Tibial artery (tissue), 4 donors: ENCODE data around the gene HDAC6.
"Not testable (repeated sequence)": the region's sequence is repeated elsewhere in the genome, so short reads cannot be mapped to it uniquely, and the experiment has no call there.

ENCODE experiments used
- DNase-seq, 2 donors: peaks; one replicate each; pipeline ENCODE4 v3.0.0-alpha.2; 2019
- H3K27ac ChIP-seq, 2 donors: fragments of 200-600 bp; sonication (generic) in 1 of 2; 1 replicate in 1 of 2; 2 replicates in 1 of 2; pipeline ENCODE4 v1.5.1; 2018 to 2019; ENCODE audit warnings: mild to moderate bottlenecking in 1 of 2
- H3K27me3 ChIP-seq, 2 donors: fragments of 200-600 bp; sonication (generic) in 1 of 2; one replicate each; pipeline versions ENCODE4 v1.5.1 to v1.6.0; 2016 to 2019
- H3K36me3 ChIP-seq, 3 donors: fragments of 200-600 bp; sonication (generic) in 2 of 3; one replicate each; pipeline ENCODE4 v1.5.1; 2016 to 2019; ENCODE audit warnings: mild to moderate bottlenecking in 2 of 3
- H3K4me1 ChIP-seq, 4 donors: fragments of 200-600 bp; sonication (generic) in 2 of 4; 1 replicate in 3 of 4; 2 replicates in 1 of 4; pipeline ENCODE4 v1.5.1; 2016 to 2019
- H3K4me3 ChIP-seq, 2 donors: fragments of 200-600 bp; sonication (generic) in 1 of 2; 1 replicate in 1 of 2; 2 replicates in 1 of 2; pipeline ENCODE4 v1.5.1; 2018 to 2019; ENCODE audit warnings: mild to moderate bottlenecking in 2 of 2
- H3K9me3 ChIP-seq, 3 donors: fragments of 200-600 bp; sonication (generic) in 1 of 3; one replicate each; pipeline ENCODE4 v1.5.1; 2016 to 2019
- CTCF ChIP-seq, 2 experiments: fragments of 200-600 bp in 1 of 2; fragments of 450-650 bp in 1 of 2; IDR thresholded peaks; one replicate each; pipeline ENCODE4 v1.5.1; 2017 to 2019; ENCODE audit warnings: antibody characterized with exemption in 2 of 2, mild to moderate bottlenecking in 1 of 2, moderate library complexity in 1 of 2
- intact Hi-C: fragments of 100-400 bp; cut with DNase I; formaldehyde crosslinking; loops from one replicate; pipeline ENCODE4 v1.15.0; 2023; ENCODE audit warnings: low total_unique reads

The HDAC6 gene

GRCh38 chrX:48852857-48853256 lies 51.0 kb downstream of the HDAC6 start:
- no peak for DNase-seq
- TF ChIP-seq CTCF (IDR thresholded peaks at IDR 0.05), result no peak
- intact Hi-C loops, result no loop called here
- Histone ChIP-seq H3K36me3 (no peaks in the 10 kb centered on the region), H3K27me3 (no peaks in the 10 kb centered on the region), H3K4me3 (no peak overlapping the region), H3K27ac (no peak overlapping the region), H3K9me3 (peaks cover 0 to 4% (median 0%) of the 10 kb centered on the region in 3 donors), H3K4me1 (no peaks in the 10 kb centered on the region)

GRCh38 chrX:48853494-48853893 lies 51.6 kb downstream of the HDAC6 start:
- H3K27ac ChIP-seq, H3K27me3 ChIP-seq, H3K4me3 ChIP-seq, intact Hi-C loops, DNase-seq, H3K9me3 ChIP-seq, H3K36me3 ChIP-seq, H3K4me1 ChIP-seq: not testable (repeated sequence)

- H3K4me3 ChIP-seq, H3K27me3 ChIP-seq, H3K27ac ChIP-seq, H3K4me1 ChIP-seq, DNase-seq, intact Hi-C loops, H3K9me3 ChIP-seq, H3K36me3 ChIP-seq: not testable (repeated sequence)
Observed at GRCh38 chrX:48854121-48854804, 52.4 kb downstream of the HDAC6 start.

- peaks cover 0 to 4% (median 0%) of the 10 kb centered on the region in 3 donors for H3K9me3 ChIP-seq
- TF ChIP-seq CTCF (IDR thresholded peaks at IDR 0.05), result no peak
- DNase-seq, result no peak
- H3K4me1 ChIP-seq, result no peaks in the 10 kb centered on the region
- no peak overlapping the region for H3K27ac ChIP-seq
- H3K4me3 ChIP-seq, result no peak overlapping the region
- no peaks in the 10 kb centered on the region for H3K27me3 ChIP-seq
- intact Hi-C loops, result no loop called here
- no peaks in the 10 kb centered on the region for H3K36me3 ChIP-seq
Observed at GRCh38 chrX:48854898-48855297, 53.0 kb downstream of the HDAC6 start.

- Histone ChIP-seq H3K27ac (no peak overlapping the region), H3K4me1 (no peaks in the 10 kb centered on the region), H3K4me3 (no peak overlapping the region), H3K27me3 (no peaks in the 10 kb centered on the region), H3K36me3 (no peaks in the 10 kb centered on the region), H3K9me3 (no peaks in the 10 kb centered on the region)
- TF ChIP-seq CTCF (IDR thresholded peaks at IDR 0.05), result no peak
- intact Hi-C loops, result no loop called here
- DNase-seq, result no peak
Observed at GRCh38 chrX:48864210-48864609, 62.3 kb downstream of the HDAC6 start.

GRCh38 chrX:48872017-48872416 lies 70.2 kb downstream of the HDAC6 start:
- H3K4me1 ChIP-seq, H3K27me3 ChIP-seq, H3K36me3 ChIP-seq, DNase-seq, H3K4me3 ChIP-seq, H3K9me3 ChIP-seq, intact Hi-C loops, H3K27ac ChIP-seq: not testable (repeated sequence)
